HS-27A (cell line): ENCODE data around the gene LRRK1.
"Not testable (repeated sequence)": the region's sequence is repeated elsewhere in the genome, so short reads cannot be mapped to it uniquely, and the experiment has no call there.

Experiments
- DNase-seq: peaks from one replicate; pipeline ENCODE4 v3.0.0-alpha.2; 2012; ENCODE audit warnings: low read depth, missing footprints

The LRRK1 gene

DNA sequence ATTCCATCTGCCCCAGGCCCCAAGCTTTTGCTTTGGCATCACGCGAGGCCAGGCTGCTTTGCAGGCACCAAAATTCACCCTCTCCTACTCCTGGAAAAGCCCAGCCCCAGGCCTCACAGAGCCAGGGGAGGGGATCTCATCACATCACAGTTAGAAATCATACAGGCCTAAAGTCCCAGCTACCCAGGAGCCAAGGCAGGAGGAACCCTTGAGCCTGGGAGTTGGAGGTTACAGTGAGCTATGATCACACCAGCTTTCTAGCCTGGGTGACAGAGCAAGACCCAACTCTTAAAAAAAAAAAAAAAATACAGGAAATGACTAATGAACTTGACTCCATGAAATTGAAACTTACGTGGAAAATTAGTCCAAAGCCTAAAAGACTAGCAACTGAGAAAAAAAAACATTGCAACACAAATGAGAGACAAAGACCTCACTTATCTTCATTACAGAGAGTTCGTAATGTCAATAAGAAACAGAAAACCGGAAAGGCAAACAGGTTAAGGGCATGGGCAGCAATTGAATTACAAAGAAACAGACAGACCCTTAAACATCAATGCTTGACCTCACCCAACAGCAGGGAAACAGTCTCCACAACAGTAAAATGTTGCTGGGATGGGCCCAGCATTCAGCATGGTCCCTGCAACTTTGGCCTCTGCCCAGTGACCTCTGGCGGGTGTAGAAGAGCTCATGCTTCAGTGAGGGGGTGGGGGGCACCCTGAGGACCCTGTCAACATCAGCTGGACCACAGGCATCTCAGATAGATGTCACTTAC is 151.5 kb downstream of the LRRK1 start:
- DNase-seq = peak; percentile 53

DNA sequence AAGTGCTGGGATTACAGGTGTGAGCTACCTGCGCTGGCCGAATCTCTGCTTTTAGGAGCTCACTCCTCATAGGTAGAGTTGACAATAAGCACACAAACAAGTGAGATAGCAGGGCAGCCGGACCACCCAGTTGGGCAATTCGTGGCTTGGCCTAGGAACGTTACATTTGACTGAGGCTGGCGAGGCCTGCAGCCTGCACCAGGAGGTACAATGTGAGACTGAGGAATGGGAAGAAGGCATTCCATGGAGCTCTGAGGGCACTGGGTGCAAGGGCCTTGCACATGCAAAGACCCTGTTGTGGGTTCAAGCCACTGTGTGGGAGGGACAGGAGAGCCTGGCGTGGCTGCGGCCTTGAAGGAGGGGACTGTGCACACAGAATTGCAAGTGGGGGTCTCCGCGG is 152.5 kb downstream of the LRRK1 start:
- DNase-seq = no peak

DNA sequence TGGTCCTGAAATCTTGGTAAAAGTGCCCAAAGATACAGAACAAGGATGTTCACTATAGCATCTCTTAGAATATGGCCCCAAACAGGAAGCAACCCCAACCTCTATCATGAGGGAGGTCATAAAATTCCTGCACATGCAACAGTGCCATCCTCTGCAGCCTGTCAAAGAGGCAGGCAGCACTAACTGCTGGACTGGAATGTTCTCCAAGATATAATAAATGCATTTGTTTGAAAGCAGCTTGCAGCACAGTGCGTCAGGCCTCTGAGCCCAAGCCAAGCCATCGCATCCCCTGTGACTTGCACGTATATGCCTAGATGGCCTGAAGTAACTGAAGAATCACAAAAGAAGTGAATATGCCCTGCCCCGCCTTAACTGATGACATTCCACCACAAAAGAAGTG is 153.1 kb downstream of the LRRK1 start:
- DNase-seq = not testable (repeated sequence)

DNA sequence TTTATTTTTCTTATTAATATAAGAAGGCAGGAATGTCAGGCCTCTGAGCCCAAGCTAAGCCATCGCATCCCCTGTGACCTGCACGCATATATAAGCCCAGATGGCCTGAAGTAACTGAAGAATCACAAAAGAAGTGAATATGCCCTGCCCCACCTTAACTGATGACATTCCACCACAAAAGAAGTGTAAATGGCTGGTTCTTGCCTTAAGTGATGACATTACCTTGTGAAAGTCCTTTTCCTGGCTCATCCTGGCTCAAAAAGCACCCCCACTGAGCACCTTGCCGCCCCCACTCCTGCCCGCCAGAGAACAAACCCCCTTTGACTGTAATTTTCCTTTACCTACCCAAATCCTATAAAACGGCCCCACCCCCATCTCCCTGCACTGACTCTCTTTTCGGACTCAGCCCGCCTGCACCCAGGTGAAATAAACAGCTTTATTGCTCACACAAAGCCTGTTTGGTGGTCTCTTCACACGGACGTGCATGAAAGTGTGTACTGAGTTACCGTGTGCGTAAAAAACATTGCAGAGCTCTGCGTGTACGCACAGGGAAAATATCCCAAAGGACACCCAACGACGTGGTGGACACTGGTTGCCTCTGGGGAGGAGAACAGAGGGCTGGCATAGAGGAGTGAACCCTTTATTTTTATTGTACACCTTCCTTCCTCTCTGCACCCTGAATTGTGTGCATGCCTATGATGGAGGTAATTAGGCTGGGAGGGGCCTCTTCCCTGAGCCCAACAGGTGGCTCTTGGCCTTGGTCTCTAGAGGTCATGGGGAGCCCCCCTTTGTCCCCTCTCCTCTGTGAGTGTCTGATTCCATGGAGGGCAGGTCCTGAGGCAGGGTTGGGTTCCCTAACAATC is 158.9 kb downstream of the LRRK1 start:
- not testable (repeated sequence) for DNase-seq

DNA sequence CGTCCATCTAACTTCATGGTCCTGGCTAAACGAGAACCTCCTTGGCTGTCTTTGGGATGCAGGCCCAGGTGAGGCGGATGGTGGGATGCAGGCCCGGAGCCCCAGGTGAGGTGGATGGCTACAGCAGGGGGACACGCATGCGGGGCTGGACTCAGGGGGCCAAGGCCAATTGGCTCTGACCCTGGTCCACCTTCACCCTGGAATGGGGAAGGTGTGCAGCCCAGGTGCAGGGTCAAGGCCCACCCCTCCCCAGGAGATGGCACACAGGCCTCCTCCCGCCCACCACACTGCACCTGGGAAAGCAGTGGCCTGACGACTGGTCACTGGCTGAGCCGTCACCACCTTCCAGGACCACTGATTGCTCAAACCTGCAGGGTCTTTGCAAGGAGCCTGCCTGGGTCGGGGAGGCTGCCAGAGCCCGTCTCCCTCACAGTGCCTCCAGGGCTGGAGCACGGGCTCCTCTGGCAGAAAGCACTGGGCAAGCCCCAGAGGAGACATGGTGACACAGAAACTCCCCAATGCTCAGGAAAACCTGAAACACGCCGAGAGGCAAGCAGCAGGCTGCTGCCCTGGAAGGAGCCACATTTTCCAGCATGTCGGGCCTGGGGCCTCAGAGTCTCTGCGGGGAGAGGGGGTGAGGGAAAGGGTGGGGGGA is 159.6 kb downstream of the LRRK1 start:
- DNase-seq = no peak

DNA sequence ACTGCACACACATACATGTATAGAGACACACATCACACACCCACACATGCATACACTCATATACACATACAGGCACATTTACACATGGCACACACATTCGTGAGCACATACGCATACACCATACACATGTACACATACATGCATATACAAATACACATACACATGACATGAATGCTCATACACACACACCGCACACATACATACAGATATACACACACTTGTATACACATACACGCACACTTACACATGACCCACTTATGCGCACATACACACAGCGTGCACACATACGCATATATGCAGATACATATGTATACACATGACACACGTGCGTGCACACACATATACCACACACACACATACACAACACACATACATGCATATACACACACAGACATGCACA is 162.7 kb downstream of the LRRK1 start:
- no peak for DNase-seq

DNA sequence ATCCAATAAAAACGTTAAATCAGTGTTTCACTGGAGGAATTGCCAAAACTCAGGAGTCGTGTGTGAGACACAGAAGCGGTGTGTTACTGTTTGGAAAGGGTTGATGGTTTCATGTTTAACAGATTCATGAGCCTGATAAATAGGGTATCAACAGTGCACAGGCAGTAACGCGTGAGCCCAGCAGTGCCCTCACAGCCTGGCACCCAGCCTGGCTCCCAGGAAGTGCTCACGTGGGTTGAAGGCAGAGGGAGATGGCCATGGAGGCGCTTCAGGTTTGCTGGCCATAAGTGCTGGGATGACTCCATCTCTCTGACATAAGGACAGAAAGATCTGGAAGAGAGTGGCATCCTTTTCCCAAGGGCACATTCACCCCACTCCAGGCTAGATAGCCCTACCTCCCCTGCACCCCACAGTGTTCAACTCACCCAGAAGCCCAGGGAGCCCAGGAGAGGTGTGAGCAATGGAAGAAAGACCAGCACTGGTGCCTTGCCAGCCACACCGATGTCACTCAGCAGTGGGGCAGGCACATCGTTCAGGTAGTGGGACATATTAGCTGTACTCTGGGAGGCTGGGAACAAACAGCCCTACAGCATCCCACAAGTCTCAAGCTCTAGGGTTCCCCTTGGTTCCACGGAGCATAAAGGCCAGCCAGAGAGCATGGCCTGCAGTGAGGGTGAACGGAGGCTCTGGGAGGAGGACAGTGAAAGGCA is 164.3 kb downstream of the LRRK1 start:
- DNase-seq = no peak

DNA sequence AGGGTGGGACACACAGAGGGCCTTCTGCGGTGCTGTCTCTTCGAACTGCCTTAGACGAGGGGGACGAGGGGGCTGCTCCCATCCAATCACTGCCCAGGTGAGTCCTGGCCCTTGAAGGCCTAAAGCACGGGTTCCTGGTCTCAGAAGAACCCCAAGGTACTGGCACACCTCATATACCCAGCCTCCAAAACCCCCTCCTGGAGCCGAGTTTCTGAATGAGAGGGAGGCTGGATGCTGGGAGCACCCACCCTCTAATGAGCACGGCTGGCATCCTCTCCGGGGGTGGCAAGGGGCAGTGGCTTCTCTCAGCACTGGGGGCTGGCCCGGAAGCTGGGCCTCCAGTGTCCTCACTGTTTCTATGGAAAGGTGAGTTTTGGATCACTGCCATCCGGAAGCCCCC is 165.6 kb downstream of the LRRK1 start:
- no peak for DNase-seq

DNA sequence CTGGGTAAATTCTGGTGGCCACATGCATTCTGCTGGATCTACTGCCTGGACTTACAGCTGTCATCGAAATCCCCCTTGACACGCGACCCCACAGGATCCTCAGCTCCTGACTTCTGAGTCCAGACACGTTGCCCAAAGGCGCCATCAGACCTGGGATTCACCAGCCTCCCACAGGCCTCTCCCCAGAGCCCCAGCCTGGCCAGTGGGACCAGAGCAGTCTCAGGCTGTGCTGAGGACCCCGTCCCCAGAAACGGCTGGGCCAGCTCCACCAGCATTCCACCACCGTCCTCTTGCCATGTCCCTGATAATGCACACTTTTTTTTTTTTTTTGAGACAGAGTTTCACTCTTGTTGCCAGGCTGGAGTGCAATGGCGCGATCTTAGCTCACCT is 166.1 kb downstream of the LRRK1 start:
- DNase-seq = no peak

DNA sequence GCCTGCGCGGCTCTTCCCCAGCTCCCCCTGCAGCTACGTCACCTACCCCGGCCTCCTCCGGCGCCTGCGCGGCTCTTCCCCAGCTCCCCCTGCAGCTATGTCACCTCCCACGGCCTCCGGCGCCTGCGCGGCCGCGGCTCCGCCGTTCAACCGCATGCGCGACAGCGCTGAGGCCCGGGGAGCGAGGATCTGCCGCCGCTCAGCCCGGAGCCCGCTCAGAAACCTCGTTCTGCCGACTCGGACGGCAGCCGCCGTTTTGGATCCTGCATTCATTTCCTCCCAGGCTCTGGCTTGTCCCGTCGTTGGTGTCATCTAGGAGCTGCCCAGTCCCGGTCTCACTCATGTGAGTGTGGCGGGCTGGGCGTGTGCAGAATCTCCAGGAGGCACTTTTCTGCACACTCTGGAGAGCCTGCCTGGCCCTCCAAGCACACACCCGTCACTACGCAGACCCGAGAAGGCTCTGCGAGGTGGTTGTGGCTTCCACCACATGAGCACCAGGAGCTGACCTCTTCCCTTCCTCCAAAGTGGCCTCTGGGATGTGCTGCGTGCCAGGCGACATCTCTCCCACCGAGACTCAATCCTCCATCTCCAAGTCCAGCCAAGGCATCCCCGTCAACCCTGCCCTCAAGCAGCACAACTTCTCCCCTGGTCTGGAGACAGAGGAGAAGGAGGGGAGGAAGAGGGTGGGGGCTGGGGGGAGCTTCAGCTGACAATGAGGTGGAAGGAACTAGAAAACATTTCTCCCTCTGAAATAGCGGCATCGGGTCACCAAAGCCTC is 167.4 kb downstream of the LRRK1 start:
- DNase-seq = no peak

DNA sequence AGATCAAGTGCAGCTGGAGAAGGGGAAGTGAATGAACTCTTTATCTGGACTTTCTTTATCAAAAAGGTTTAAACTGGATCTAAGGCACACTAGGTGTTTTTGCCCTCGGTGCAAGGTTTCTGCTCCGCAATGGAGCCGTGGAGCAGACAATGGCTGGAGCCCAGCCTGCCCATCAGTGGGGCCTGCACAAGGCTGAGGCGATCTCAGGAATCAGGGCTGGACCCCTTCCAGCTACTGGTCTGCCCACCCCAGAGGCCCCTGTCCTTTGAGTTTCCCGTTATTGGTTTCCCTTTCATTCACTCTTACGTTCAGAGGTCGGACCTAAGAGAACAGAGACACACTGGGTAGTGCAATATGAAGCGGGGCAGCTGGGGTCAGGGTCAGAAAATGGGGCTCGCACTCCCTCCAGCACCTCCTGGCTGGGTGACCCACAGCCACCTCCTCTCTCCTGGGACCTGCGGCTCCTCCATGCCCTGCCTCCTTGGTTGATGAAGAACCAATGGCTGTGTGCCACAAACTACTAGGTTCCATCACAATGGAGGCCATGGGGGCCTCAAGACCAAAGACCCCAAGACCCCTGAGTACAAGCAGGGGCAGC is 168.1 kb downstream of the LRRK1 start:
- DNase-seq = no peak

DNA sequence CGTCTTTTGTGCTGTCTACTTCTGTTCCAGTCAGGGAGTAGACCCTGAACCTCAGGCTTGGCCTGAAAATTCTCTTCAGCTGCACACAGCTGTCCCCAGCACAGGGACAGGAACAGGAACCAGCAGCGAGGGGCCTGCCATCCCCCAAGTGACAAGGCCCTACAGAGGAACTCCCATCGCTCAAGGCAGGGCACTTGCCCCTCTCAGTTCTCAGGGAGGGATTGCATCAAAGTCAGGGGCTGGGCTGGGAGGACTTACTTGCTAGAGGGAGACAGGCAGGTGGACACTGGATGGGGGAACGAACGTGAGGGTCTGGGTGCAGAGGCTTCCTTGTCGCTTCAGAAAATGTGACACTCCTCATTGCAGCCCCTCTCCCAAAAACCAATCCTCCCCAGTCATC is 169.1 kb downstream of the LRRK1 start:
- no peak for DNase-seq

DNA sequence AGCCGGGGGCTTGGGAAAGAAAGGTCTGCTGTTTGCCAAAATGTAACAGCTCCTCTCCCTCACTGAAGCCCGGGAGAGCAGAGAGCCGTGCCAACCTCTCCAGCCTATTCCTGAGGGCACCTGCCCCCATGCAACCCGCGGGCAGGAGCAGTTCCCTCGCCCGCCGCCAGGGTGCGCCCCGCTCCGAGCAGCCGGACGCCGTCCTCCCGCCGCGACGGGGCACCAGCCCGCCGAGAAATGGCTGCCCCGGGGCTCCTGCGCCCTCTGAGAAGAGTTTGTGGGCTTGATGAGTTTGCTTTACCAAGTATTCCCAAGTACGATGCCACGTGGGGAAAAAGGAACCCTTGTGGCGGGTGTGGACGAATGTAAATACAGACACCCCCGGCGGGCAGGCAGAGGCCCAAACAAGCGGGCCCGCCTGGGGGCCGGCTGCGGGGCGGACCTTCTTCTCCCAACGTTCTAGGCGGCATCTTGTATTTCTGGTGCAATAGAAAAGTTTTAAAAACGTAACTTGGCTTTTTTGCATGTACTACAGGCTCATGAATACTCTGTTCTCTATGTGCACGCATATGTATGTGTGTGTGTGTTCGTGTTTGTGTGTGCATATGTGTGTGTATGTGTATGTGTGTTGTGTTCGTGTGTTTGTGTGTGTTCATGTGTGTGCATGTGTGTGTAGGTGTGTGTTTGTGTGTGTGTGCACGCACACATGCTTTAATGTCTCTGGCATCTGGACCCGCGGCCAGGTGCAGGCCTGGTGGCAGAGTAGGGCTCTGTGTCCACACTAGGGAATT is 169.8 kb downstream of the LRRK1 start:
- peak; percentile 12 for DNase-seq

DNA sequence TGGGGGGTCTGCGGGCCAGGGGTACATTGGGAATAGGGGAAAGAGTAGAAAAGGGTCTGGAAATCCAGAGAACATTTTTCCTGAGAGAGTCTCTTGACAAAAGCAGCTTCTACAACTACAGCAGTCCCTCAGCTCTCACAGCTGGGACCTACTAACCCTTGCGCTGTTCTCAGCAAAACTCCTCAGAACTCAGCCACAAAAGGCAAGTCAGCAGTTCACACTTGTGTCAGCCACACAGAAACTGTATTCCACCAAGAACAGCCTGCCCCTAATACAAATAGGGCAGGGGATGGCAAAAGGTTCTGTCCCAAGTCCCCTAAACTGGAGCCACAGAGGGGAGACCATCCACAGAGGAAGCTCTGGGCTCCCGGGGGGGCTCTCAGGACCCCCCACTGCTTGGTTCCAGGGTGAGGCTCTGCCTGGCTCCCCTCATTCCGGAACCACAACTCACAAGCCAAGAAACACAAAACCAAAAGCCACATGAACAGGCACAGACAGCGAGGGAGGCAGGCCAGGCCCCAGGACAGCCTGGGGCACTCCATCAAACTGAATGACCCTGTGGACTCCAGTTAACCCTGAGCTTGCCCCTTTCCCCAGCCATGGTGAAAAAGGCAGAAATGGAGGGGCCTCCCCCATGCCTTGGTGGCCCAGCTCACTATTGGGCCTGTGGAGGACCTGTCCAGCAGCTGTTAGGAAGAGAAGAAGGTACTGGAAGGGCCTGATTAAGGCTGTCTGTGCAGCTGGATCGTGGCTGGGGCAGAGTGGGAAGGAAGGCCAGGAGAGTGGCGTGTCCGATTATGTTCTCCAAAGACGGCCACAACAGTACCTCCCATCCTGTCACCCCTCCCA is 170.6 kb downstream of the LRRK1 start:
- no peak for DNase-seq

DNA sequence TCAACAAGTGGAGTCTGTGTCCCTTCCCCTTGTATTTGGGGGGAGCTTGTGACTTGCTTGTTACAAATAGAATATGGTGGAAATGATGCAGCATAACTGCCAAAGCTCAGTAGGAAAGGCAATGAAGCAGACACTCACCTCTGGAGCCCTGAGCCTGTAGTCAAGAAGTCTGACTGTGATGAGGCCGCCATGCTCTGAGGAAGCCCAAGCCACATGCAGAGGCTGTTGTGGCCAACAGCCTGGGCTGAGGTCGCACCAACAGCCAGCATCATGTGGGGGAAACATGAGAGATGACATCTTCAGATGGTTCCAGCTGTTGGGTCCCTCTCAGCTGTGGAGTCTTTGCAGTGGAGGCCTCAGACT is 171.3 kb downstream of the LRRK1 start:
- DNase-seq = no peak

DNA sequence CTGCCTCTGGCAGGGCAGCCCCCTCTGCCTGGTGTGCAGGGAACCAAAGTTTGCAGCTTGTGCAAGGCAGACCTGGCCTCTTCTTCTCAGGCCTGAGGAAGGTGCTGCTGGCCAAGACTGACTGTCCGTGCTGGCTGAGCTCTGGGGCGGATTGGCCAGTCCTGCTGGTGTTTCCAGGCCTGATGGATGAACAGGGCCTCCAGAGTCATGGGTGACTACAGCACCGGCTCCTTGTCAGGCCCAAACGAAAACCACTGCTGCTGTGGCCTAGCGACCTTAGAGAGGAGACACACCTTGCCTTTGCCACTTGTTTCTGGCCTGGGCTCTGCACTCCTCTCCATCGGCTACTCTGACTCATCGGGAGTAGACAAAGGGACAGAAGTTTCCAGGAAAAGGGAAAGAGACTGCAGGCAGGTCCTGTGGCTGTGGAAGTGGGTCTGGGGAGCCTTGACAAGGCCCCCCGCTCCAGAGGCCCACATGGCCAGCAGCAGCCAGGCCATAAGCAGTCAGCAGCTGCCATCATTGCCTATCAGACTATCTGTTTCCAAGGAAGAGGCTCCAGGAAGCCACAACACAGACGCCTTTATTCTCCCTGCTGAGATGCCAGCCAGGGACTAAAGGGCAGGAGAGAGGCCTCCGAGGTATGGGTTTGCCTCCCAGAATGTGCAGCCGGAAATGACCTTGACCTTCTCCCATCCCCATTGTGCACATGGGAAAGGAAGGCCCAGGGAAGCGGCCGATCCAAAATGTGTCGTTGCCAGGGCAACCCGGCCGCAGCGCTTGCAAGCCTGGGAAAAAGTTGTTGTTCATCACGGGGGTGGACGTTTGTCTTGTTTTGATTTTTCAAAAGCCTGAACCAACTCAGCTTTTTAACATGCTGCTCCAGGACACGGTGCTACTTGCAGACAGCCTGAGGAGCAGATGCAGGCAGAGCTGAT is 172.2 kb downstream of the LRRK1 start:
- no peak for DNase-seq

DNA sequence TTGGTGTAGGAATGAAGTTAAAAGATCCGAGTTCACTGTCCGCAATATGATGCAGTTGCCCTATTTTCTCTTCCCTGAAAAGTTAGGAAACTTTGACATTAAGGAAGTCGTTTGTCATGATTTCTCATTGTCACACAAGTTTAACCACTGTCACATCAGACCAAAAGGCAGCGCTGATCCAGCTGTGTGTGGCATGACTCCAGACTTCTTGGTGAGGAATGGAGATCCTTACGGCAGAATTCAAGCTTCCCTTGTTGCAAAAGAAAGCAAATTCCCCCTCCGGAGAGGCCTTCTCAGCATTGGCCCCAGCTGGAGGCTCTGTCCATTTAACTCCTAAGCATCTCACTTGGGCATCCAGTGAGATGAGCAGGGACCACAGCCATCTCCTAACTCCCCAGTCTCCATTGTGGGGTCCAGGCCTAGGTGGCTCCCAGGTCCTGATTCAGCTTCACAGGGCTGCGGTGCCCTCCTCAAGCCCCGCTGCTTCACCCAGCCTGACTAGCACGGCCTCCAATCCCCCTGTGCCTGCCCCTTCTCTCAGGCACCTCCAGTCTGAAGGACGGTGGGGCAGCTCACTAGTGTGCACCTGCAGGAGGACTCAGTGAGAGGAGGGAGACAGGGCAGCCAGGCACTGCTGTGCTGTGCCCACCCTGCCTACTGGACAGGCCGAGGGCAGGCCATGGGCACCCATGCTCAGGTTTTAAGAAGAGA is 173.2 kb downstream of the LRRK1 start:
- DNase-seq = no peak

DNA sequence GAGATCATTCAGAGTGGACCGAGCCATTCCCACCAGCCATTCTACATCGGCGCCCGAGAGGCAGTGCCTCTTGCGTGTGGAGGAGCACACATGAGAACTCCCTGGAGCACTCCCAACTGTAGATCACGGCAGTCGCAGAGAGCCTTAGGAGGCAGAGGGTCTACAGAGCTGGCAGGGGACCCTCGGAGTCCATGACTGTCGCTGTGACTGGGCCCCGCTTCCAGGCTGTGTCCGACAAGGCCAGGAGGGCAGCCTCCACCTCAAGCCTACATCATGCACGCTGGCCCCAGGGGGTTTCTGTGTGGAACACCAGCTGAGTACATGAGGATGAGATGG is 173.7 kb downstream of the LRRK1 start:
- DNase-seq = no peak
